Thyroid gland (tissue), 4 donors: ENCODE results near the gene RPUSD4.

Experiments used
- CTCF ChIP-seq, 6 experiments: fragments of 200-600 bp in 3 of 6; fragments of 450-650 bp in 3 of 6; sonication (generic) in 3 of 6; IDR thresholded peaks; one replicate each; pipeline ENCODE4 v1.5.1; 2016 to 2019; ENCODE audit warnings: antibody characterized with exemption in 6 of 6, mild to moderate bottlenecking in 2 of 6, inconsistent platforms in 1 of 6, moderate library complexity in 1 of 6
- POLR2A ChIP-seq, 2 donors: fragments of 450-650 bp; IDR thresholded peaks; one replicate each; pipeline ENCODE4 v1.6.1; 2017; ENCODE audit warnings: antibody characterized with exemption in 2 of 2, mild to moderate bottlenecking in 2 of 2, moderate library complexity in 1 of 2

GRCh38 chr11:126191379-126192073 is 19.9 kb downstream of the RPUSD4 start:
- TF ChIP-seq POLR2A (IDR thresholded peaks at IDR 0.05) = no peak
- no peak for TF ChIP-seq CTCF (IDR thresholded peaks at IDR 0.05)
